Fibroblast of lung (primary cell): ENCODE data around the gene TAP2. TPM values are rescaled to one million over a fixed set of nuclear protein-coding genes. Genes with fewer than 3 reads are reported as not detected.

Experiments
- DNase-seq, 2 donors: peaks; one replicate each; pipeline versions ENCODE4 v3.0.0 to v3.0.0-alpha.2; 2010; ENCODE audit warnings: low read depth in 2 of 2
- H2AFZ ChIP-seq: 2 replicates; pipeline ENCODE4 v1.5.1; 2012; ENCODE audit warnings: low read length, control low read depth, inconsistent platforms
- H3K27ac ChIP-seq: 2 replicates; pipeline ENCODE4 v1.5.1; 2011; ENCODE audit warnings: low read length, control low read depth; ENCODE audit not compliant: insufficient read depth
- H3K27me3 ChIP-seq: 2 replicates; pipeline ENCODE4 v1.5.1; 2011; ENCODE audit warnings: mild to moderate bottlenecking, low read length; ENCODE audit not compliant: control insufficient read depth, insufficient read depth
- H3K36me3 ChIP-seq: 2 replicates; pipeline ENCODE4 v1.5.1; 2011; ENCODE audit warnings: low read length; ENCODE audit not compliant: control insufficient read depth, insufficient read depth
- H3K4me1 ChIP-seq: 2 replicates; pipeline ENCODE4 v1.5.1; 2011; ENCODE audit warnings: low read length; ENCODE audit not compliant: control insufficient read depth, insufficient read depth; ENCODE audit errors: extremely low read depth
- H3K4me2 ChIP-seq: 2 replicates; pipeline ENCODE4 v1.5.1; 2011; ENCODE audit warnings: low read length, control low read depth; ENCODE audit not compliant: insufficient read depth; ENCODE audit errors: extremely low read depth
- H3K4me3 ChIP-seq, 4 experiments: fragments of 200-600 bp in 1 of 4; sonication (generic) in 1 of 4; replicated peaks in 1 of 4; 2 replicates each; pipeline ENCODE4 v1.5.1; 2011 to 2016; ENCODE audit warnings: low read length in 4 of 4, low read depth in 3 of 4, mild to moderate bottlenecking in 3 of 4, control low read depth in 2 of 4, inconsistent platforms in 1 of 4, mixed read lengths in 1 of 4; ENCODE audit not compliant: insufficient read depth in 1 of 4; ENCODE audit errors: control extremely low read depth in 1 of 4
- H3K79me2 ChIP-seq: 2 replicates; pipeline ENCODE4 v1.5.1; 2012; ENCODE audit warnings: mild to moderate bottlenecking, low read length, inconsistent platforms; ENCODE audit not compliant: control insufficient read depth, insufficient read depth
- H3K9ac ChIP-seq: 2 replicates; pipeline ENCODE4 v1.5.1; 2011; ENCODE audit warnings: mild to moderate bottlenecking, low read length, control low read depth; ENCODE audit not compliant: insufficient read depth
- H3K9me3 ChIP-seq: 2 replicates; pipeline ENCODE4 v1.5.1; 2012; ENCODE audit warnings: low read depth, low read length; ENCODE audit not compliant: control insufficient read depth, insufficient read depth
- H4K20me1 ChIP-seq: 2 replicates; pipeline ENCODE4 v1.5.1; 2011; ENCODE audit warnings: low read length; ENCODE audit not compliant: control insufficient read depth, insufficient read depth; ENCODE audit errors: extremely low read depth
- EZH2 ChIP-seq: IDR thresholded peaks from 2 replicates; pipeline ENCODE4 v1.5.1; 2012; ENCODE audit warnings: low read length, control low read depth, mild to moderate bottlenecking; ENCODE audit errors: missing control alignments
- polyA plus RNA-seq, 2 donors: library from polyadenylated mRNA; depleted of rRNA in 1 of 2; stranded (reverse) in 1 of 2; unstranded in 1 of 2; fragments of >200 nt; gene quantifications; 2 replicates each; pipeline ENCODE4 v1.2.1, GENCODE V29; 2011 to 2012; ENCODE audit warnings: missing spikeins in 1 of 2
- total RNA-seq: library from RNA; depleted of rRNA; stranded (reverse); fragments of >200 nt; gene quantifications from 2 replicates; pipeline ENCODE4 v1.2.1, GENCODE V29; 2014
- TF ChIP-seq, protein P1 (sequence below), 2 donors: IDR thresholded peaks in 1 of 2; conservative IDR thresholded peaks in 1 of 2; 1 replicate in 1 of 2; 2 replicates in 1 of 2; pipeline ENCODE4 v1.5.1; 2011 to 2012; ENCODE audit warnings: low read length in 2 of 2, control low read depth in 1 of 2, inconsistent platforms in 1 of 2, low read depth in 1 of 2, mild to moderate bottlenecking in 1 of 2

The TAP2 gene
- total and polyA plus RNA-seq, 2 donors (not counting 1 experiment from before 2014, with no cell fraction given) = 20.7 to 27.7 TPM

DNA sequence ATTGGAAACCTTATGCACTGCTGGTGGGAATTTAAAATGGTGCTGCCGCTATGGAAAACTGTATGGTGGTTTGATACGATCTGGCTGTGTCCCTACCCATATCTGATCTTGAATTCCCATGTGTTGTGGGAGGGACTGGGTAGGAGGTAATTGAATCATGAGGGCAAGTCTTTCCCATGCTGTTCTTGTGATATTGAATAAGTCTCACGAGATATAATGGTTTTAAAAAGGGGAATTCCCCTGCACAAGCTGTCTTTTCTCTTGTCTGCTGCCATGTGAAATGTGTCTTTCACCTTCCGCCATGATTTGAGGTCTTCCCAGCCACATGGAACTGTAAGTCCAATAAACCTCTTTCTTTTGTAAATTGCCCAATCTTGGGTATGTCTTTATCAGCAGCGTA lies 4.9 kb downstream of the TAP2 start:
- H3K9ac ChIP-seq = no peak overlapping the region
- TF ChIP-seq, protein P1, sequence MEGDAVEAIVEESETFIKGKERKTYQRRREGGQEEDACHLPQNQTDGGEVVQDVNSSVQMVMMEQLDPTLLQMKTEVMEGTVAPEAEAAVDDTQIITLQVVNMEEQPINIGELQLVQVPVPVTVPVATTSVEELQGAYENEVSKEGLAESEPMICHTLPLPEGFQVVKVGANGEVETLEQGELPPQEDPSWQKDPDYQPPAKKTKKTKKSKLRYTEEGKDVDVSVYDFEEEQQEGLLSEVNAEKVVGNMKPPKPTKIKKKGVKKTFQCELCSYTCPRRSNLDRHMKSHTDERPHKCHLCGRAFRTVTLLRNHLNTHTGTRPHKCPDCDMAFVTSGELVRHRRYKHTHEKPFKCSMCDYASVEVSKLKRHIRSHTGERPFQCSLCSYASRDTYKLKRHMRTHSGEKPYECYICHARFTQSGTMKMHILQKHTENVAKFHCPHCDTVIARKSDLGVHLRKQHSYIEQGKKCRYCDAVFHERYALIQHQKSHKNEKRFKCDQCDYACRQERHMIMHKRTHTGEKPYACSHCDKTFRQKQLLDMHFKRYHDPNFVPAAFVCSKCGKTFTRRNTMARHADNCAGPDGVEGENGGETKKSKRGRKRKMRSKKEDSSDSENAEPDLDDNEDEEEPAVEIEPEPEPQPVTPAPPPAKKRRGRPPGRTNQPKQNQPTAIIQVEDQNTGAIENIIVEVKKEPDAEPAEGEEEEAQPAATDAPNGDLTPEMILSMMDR (conservative IDR thresholded peaks at IDR 0.05 in 1 of 2, IDR thresholded peaks at IDR 0.05 in 1 of 2; ENCODE audit: low read depth in 1 of 2, low read length in 2 of 2) = no peak
- no peak for TF ChIP-seq EZH2

DNA sequence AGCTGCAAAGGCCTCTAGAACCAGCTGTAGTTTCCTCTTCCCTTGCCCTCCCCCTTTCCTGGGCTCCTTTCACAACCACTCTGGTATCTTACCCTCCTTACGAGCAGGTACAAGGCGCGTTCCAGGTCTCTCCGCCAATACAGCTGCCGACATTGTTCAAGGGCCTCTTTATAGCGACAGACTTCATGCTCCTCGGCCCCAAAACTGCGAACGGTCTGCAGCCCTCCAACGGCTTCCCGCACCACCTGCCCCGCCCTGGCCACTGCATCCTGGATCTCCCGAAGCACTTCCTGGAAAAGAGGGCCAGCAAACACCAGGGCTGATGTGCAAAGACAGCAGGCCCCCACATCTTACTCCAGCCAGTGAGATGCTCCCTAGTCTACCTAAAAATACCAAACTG lies 6.0 kb downstream of the TAP2 start:
- no peak for DNase-seq
- H3K4me3 ChIP-seq = no peak overlapping the region
- no peaks in the 10 kb centered on the region for H3K4me1 ChIP-seq
- no peaks in the 10 kb centered on the region for H3K9me3 ChIP-seq
- H3K27ac ChIP-seq = no peak overlapping the region
- no peak overlapping the region for H3K4me2 ChIP-seq
- no peak overlapping the region for H3K9ac ChIP-seq
- TF ChIP-seq, protein P1 (conservative IDR thresholded peaks at IDR 0.05 in 1 of 2, IDR thresholded peaks at IDR 0.05 in 1 of 2; ENCODE audit: low read depth in 1 of 2, low read length in 2 of 2) = no peak
- TF ChIP-seq EZH2 = no peak
- H2AFZ ChIP-seq = no peak overlapping the region
- H4K20me1 ChIP-seq = no peaks in the 10 kb centered on the region
- peaks cover 12% of the 10 kb centered on the region for H3K36me3 ChIP-seq
- H3K27me3 ChIP-seq = no peaks in the 10 kb centered on the region
- H3K79me2 ChIP-seq = peaks cover 2% of the 10 kb centered on the region

More for the DNA sequence above, 4.9 kb downstream of the TAP2 start:
- no peaks in the 10 kb centered on the region for H3K27me3 ChIP-seq
- no peak overlapping the region for H3K27ac ChIP-seq
- no peaks in the 10 kb centered on the region for H3K4me1 ChIP-seq
- H3K79me2 ChIP-seq = peaks cover 3% of the 10 kb centered on the region
- no peak overlapping the region for H3K4me3 ChIP-seq
- no peaks in the 10 kb centered on the region for H3K9me3 ChIP-seq
- DNase-seq = no peak
- no peak overlapping the region for H2AFZ ChIP-seq
- no peak overlapping the region for H3K4me2 ChIP-seq
- H4K20me1 ChIP-seq = no peaks in the 10 kb centered on the region
- H3K36me3 ChIP-seq = peaks cover 12% of the 10 kb centered on the region

DNA sequence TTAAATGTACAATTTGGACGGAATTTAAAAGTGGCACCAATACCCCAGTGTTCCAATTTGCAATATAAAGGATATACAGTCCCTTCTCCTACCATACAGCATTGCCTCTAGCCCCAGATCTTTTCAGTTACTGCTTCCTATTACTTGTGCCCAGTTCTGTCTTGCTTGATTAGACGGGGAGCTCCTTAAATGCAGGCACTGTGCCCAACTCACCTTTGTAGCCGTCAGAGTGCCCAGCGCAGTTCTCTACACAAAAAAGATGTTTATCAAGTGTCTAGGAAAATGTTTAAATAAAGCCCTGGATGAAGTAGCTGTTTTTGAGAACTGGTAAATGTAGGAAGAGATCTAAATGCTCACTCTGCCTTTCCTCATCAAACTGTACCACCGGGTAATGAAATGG lies 7.6 kb downstream of the TAP2 start:
- H3K4me1 ChIP-seq = no peaks in the 10 kb centered on the region
- no peak for DNase-seq
- no peak overlapping the region for H3K4me2 ChIP-seq
- H3K9me3 ChIP-seq = no peaks in the 10 kb centered on the region
- no peak overlapping the region for H2AFZ ChIP-seq
- H3K27me3 ChIP-seq = no peaks in the 10 kb centered on the region
- H3K9ac ChIP-seq = no peak overlapping the region
- H3K4me3 ChIP-seq = no peak overlapping the region
- no peaks in the 10 kb centered on the region for H4K20me1 ChIP-seq
- H3K79me2 ChIP-seq = no peaks in the 10 kb centered on the region
- H3K27ac ChIP-seq = no peak overlapping the region
- no peak for TF ChIP-seq EZH2
- TF ChIP-seq, protein P1 (conservative IDR thresholded peaks at IDR 0.05 in 1 of 2, IDR thresholded peaks at IDR 0.05 in 1 of 2; ENCODE audit: low read depth in 1 of 2, low read length in 2 of 2) = no peak
- peaks cover 11% of the 10 kb centered on the region for H3K36me3 ChIP-seq
